LNCAP (cell line): Measurements from ENCODE around the gene PEDS1.

Experiments
- CTCF ChIP-seq: fragments of 450-650 bp; IDR thresholded peaks from 2 replicates; pipeline ENCODE4 v1.5.1; 2017; ENCODE audit warnings: mild to moderate bottlenecking

PEDS1 gene

GRCh38 chr20:50122763-50123162 lies 30.8 kb downstream of the PEDS1 start:
- no peak for TF ChIP-seq CTCF

GRCh38 chr20:50121858-50122271 lies 31.7 kb downstream of the PEDS1 start:
- TF ChIP-seq CTCF, result no peak

- TF ChIP-seq CTCF, result peak; percentile 87
Observed at GRCh38 chr20:50120935-50121693, 32.4 kb downstream of the PEDS1 start.

GRCh38 chr20:50118203-50118602 lies 35.3 kb downstream of the PEDS1 start:
- TF ChIP-seq CTCF, result no peak

- no peak for TF ChIP-seq CTCF
Observed at GRCh38 chr20:50116368-50116999, 37.0 kb downstream of the PEDS1 start.

GRCh38 chr20:50115591-50116367 lies 37.7 kb downstream of the PEDS1 start:
- TF ChIP-seq CTCF, result no peak

GRCh38 chr20:50115041-50115512 lies 38.4 kb downstream of the PEDS1 start:
- TF ChIP-seq CTCF, result no peak
